ENCODE measurements around the gene WDR73. TPM values are rescaled to one million over a fixed set of nuclear protein-coding genes. Genes with fewer than 3 reads are reported as not detected.
"Not testable (repeated sequence)": the region's sequence is repeated elsewhere in the genome, so short reads cannot be mapped to it uniquely, and the experiment has no call there.

Gene WDR73
- total RNA-seq, result 38.7 TPM

- DNase-seq (ENCODE audit: low spot score), result peak; percentile 98
Measured at GRCh38 chr15:84653910-84654688, at the start of gene WDR73. Gene WDR73, minus strand, starts transcription at chr15:84654283. Its CDS starts 9 bp downstream, at chr15:84654274.

GRCh38 chr15:84703808-84704207, 49.7 kb upstream of the WDR73 start:
- DNase-seq (ENCODE audit: low spot score), result no peak

GRCh38 chr15:84702961-84703482, 48.9 kb upstream of the WDR73 start:
- DNase-seq (ENCODE audit: low spot score), result peak; percentile 69

- DNase-seq (ENCODE audit: low spot score), result no peak
Measured at GRCh38 chr15:84699538-84700191, 45.6 kb upstream of the WDR73 start.

- DNase-seq (ENCODE audit: low spot score), result no peak
Measured at GRCh38 chr15:84697236-84697990, 43.3 kb upstream of the WDR73 start.

- no peak for DNase-seq (ENCODE audit: low spot score)
Measured at GRCh38 chr15:84696757-84697156, 42.7 kb upstream of the WDR73 start.

- DNase-seq (ENCODE audit: low spot score), result no peak
Measured at GRCh38 chr15:84690342-84690741, 36.3 kb upstream of the WDR73 start.

- DNase-seq (ENCODE audit: low spot score), result no peak
Measured at GRCh38 chr15:84689858-84690257, 35.8 kb upstream of the WDR73 start.

GRCh38 chr15:84686446-84686845, 32.4 kb upstream of the WDR73 start:
- DNase-seq (ENCODE audit: low spot score), result not testable (repeated sequence)

GRCh38 chr15:84685304-84685703, 31.2 kb upstream of the WDR73 start:
- DNase-seq (ENCODE audit: low spot score), result no peak

GRCh38 chr15:84684092-84684491, 30.0 kb upstream of the WDR73 start:
- no peak for DNase-seq (ENCODE audit: low spot score)

GRCh38 chr15:84681831-84682230, 27.7 kb upstream of the WDR73 start:
- no peak for DNase-seq (ENCODE audit: low spot score)

GRCh38 chr15:84671211-84671610, 17.1 kb upstream of the WDR73 start:
- no peak for DNase-seq (ENCODE audit: low spot score)

GRCh38 chr15:84669726-84670125, 15.6 kb upstream of the WDR73 start:
- no peak for DNase-seq (ENCODE audit: low spot score)

- DNase-seq (ENCODE audit: low spot score), result no peak
Measured at GRCh38 chr15:84668221-84668982, 14.3 kb upstream of the WDR73 start.

GRCh38 chr15:84666373-84666772, 12.3 kb upstream of the WDR73 start:
- no peak for DNase-seq (ENCODE audit: low spot score)

- no peak for DNase-seq (ENCODE audit: low spot score)
Measured at GRCh38 chr15:84661001-84661400, 6.9 kb upstream of the WDR73 start.

GRCh38 chr15:84659904-84660781, 6.1 kb upstream of the WDR73 start:
- DNase-seq (ENCODE audit: low spot score), result no peak

GRCh38 chr15:84658788-84659411, 4.8 kb upstream of the WDR73 start:
- no peak for DNase-seq (ENCODE audit: low spot score)
